IMR-90 (cell line): Measurements from ENCODE around the gene ZBTB24. TPM values are rescaled to one million over a fixed set of nuclear protein-coding genes. Genes with fewer than 3 reads are reported as not detected.

Source experiments
- ATAC-seq: fragments of 200-7000 bp; cut with Tn5 transposase; 2 replicates; pipeline ENCODE4 v1.9.1; 2020; ENCODE audit warnings: low read depth, mild to moderate bottlenecking, moderate library complexity
- BruUV-seq: library from RNA; stranded (reverse); fragments of 400-500 nt; replicated peaks from 2 replicates; lab custom pipeline; 2021; lab: Mats Ljungman, UMichigan
- CTCF ChIA-PET: fragments of 300-600 bp; formaldehyde crosslinking; extraction: SDS; loops from one replicate; lab custom pipeline; 2021; ENCODE audit warnings: antibody characterized with exemption; lab: Yijun Ruan, JAX
- POLR2A ChIA-PET: fragments of 300-600 bp; sonication (Branson Sonifier 250); formaldehyde crosslinking; loops from one replicate; lab custom pipeline; 2022; ENCODE audit warnings: antibody characterized with exemption; ENCODE audit not compliant: unreplicated experiment; lab: Charles Lee
- DNase-seq: peaks from one replicate; pipeline ENCODE4 v3.0.0; 2013
- H2AFZ ChIP-seq: replicated peaks from 2 replicates; pipeline ENCODE3; 2013; ENCODE audit warnings: low read length, mild to moderate bottlenecking; ENCODE audit not compliant: poor library complexity
- H2AK5ac ChIP-seq: 2 replicates; pipeline ENCODE4 v1.6.1; 2013; ENCODE audit warnings: low read depth, low read length, inconsistent platforms
- H2AK9ac ChIP-seq: replicated peaks from 2 replicates; pipeline ENCODE3; 2013; ENCODE audit warnings: mild to moderate bottlenecking, low read depth, low read length, moderate library complexity; ENCODE audit not compliant: poor library complexity
- H2BK120ac ChIP-seq: 2 replicates; pipeline ENCODE4 v1.6.1; 2013; ENCODE audit warnings: low read depth, low read length, inconsistent platforms
- H2BK15ac ChIP-seq: 3 replicates; pipeline ENCODE4 v1.6.1; 2013; ENCODE audit warnings: low read depth, low read length, inconsistent platforms
- H2BK20ac ChIP-seq: 2 replicates; pipeline ENCODE4 v1.6.1; 2013; ENCODE audit warnings: low read depth, mild to moderate bottlenecking, inconsistent platforms, low read length, moderate library complexity
- H2BK5ac ChIP-seq: 2 replicates; pipeline ENCODE4 v1.6.1; 2013; ENCODE audit warnings: mild to moderate bottlenecking, low read depth, low read length, inconsistent platforms; ENCODE audit not compliant: poor library complexity, severe bottlenecking
- H3K14ac ChIP-seq: replicated peaks from 2 replicates; pipeline ENCODE4 v1.6.1; 2013; ENCODE audit warnings: low read depth, low read length, inconsistent platforms
- H3K18ac ChIP-seq: 2 replicates; pipeline ENCODE4 v1.6.1; 2013; ENCODE audit warnings: low read depth, low read length, control low read depth
- H3K23ac ChIP-seq: 2 replicates; pipeline ENCODE4 v1.6.1; 2013; ENCODE audit warnings: low read depth, low read length, inconsistent platforms
- H3K27ac ChIP-seq: 2 replicates; pipeline ENCODE4 v1.5.1; 2013; ENCODE audit warnings: mild to moderate bottlenecking, control low read depth, low read length; ENCODE audit not compliant: insufficient read depth
- H3K27me3 ChIP-seq: 2 replicates; pipeline ENCODE4 v1.6.1; 2013; ENCODE audit warnings: low read length; ENCODE audit not compliant: control insufficient read depth, insufficient read depth
- H3K36me3 ChIP-seq: 2 replicates; pipeline ENCODE4 v1.6.1; 2013; ENCODE audit warnings: low read length, mixed read lengths; ENCODE audit not compliant: control insufficient read depth, insufficient read depth
- H3K4ac ChIP-seq: 2 replicates; pipeline ENCODE4 v1.6.1; 2013; ENCODE audit warnings: low read depth, low read length, inconsistent platforms
- H3K4me1 ChIP-seq: 2 replicates; pipeline ENCODE4 v1.6.1; 2013; ENCODE audit warnings: low read length, mixed read lengths; ENCODE audit not compliant: control insufficient read depth, insufficient read depth
- H3K4me2 ChIP-seq: 2 replicates; pipeline ENCODE4 v1.6.1; 2013; ENCODE audit warnings: low read depth, mild to moderate bottlenecking, control low read depth, low read length, moderate library complexity
- H3K4me3 ChIP-seq: 2 replicates; pipeline ENCODE4 v1.5.1; 2013; ENCODE audit warnings: low read depth, mild to moderate bottlenecking, control low read depth, low read length, moderate library complexity; ENCODE audit not compliant: insufficient read depth
- H3K56ac ChIP-seq: 2 replicates; pipeline ENCODE4 v1.6.1; 2013; ENCODE audit warnings: low read length, inconsistent platforms; ENCODE audit not compliant: insufficient read depth; ENCODE audit errors: extremely low read depth
- H3K79me1 ChIP-seq, 2 experiments: 2 replicates each; pipeline ENCODE4 v1.6.1; 2013; ENCODE audit warnings: low read length in 2 of 2, inconsistent platforms in 1 of 2, low read depth in 1 of 2
- H3K9ac ChIP-seq: 2 replicates; pipeline ENCODE4 v1.6.1; 2013; ENCODE audit warnings: low read depth, low read length, control low read depth
- H3K9me1 ChIP-seq: 2 replicates; pipeline ENCODE4 v1.6.1; 2013; ENCODE audit warnings: low read length, inconsistent platforms; ENCODE audit not compliant: insufficient read depth
- H3K9me3 ChIP-seq: 2 replicates; pipeline ENCODE4 v1.6.1; 2013; ENCODE audit warnings: low read length; ENCODE audit not compliant: control insufficient read depth, insufficient read depth
- H4K20me1 ChIP-seq: 2 replicates; pipeline ENCODE4 v1.6.1; 2013; ENCODE audit warnings: low read length, inconsistent platforms; ENCODE audit not compliant: insufficient read depth
- H4K5ac ChIP-seq: 2 replicates; pipeline ENCODE4 v1.6.1; 2013; ENCODE audit warnings: mild to moderate bottlenecking, low read depth, low read length, control low read depth
- H4K8ac ChIP-seq, 2 experiments: 2 replicates each; pipeline ENCODE4 v1.6.1; 2013; ENCODE audit warnings: low read depth in 2 of 2, low read length in 2 of 2, control low read depth in 1 of 2, inconsistent platforms in 1 of 2
- H4K91ac ChIP-seq: 2 replicates; pipeline ENCODE4 v1.6.1; 2013; ENCODE audit warnings: low read depth, low read length, inconsistent platforms; ENCODE audit not compliant: insufficient read depth
- BHLHE40 ChIP-seq: fragments of 150-350 bp; IDR thresholded peaks from 2 replicates; pipeline ENCODE4 v1.6.1; 2016; ENCODE audit warnings: mild to moderate bottlenecking, low read depth, low read length
- CHD1 ChIP-seq: IDR thresholded peaks from 2 replicates; pipeline ENCODE4 v1.6.1; 2012; ENCODE audit warnings: low read depth, low read length, improper control_type of control experiment
- CTCF ChIP-seq: conservative IDR thresholded peaks from 2 replicates; pipeline ENCODE4 v1.5.1; 2012; ENCODE audit warnings: mild to moderate bottlenecking, low read depth, low read length, improper control_type of control experiment
- ELK1 ChIP-seq: fragments of 150-350 bp; IDR thresholded peaks from 2 replicates; pipeline ENCODE4 v1.6.1; 2016; ENCODE audit warnings: low read depth, mild to moderate bottlenecking, low read length, moderate library complexity, borderline replicate concordance
- FOS ChIP-seq: fragments of 150-350 bp; IDR thresholded peaks from 2 replicates; pipeline ENCODE4 v1.6.1; 2016; ENCODE audit warnings: low read depth, low read length
- MAZ ChIP-seq: IDR thresholded peaks from 2 replicates; pipeline ENCODE4 v1.6.1; 2012; ENCODE audit warnings: low read depth, mild to moderate bottlenecking, low read length, improper control_type of control experiment, moderate library complexity, borderline replicate concordance
- MXI1 ChIP-seq: IDR thresholded peaks from 2 replicates; pipeline ENCODE4 v1.6.1; 2012; ENCODE audit warnings: low read depth, mild to moderate bottlenecking, low read length, moderate library complexity, borderline replicate concordance
- NFE2L2 ChIP-seq: fragments of 150-350 bp; IDR thresholded peaks from 2 replicates; pipeline ENCODE4 v1.6.1; 2016; ENCODE audit warnings: low read depth, mild to moderate bottlenecking, low read length
- RCOR1 ChIP-seq: IDR thresholded peaks from 2 replicates; pipeline ENCODE4 v1.6.1; 2012; ENCODE audit warnings: mild to moderate bottlenecking, low read length, improper control_type of control experiment; ENCODE audit not compliant: insufficient replicate concordance
- RFX5 ChIP-seq: IDR thresholded peaks from 2 replicates; pipeline ENCODE4 v1.8.0; 2012; ENCODE audit warnings: low read depth, mild to moderate bottlenecking, low read length, moderate library complexity
- WGBS, 2 experiments: methylation state at CpG; one replicate each; pipeline versions ENCODE4 v1.1.5 to v1.1.7; 2013; ENCODE audit warnings: missing lambda C conversion rate in 2 of 2; ENCODE audit not compliant: insufficient read length in 1 of 2; ENCODE audit errors: extremely low coverage in 2 of 2; 5-methylcytosine and 5-hydroxymethylcytosine counted together
- dilution Hi-C: fragments of 300-500 bp; cut with HindIII; formaldehyde crosslinking; loops from one replicate; pipeline ENCODE4 v1.14.3; 2018; ENCODE audit warnings: low sequenced_read_pairs; ENCODE audit not compliant: unreplicated experiment
- in situ Hi-C: fragments of 300-500 bp; cut with MboI; formaldehyde crosslinking; loops from 3 replicates; pipeline ENCODE4 v1.14.3; 2019; ENCODE audit warnings: low sequenced_read_pairs, inconsistent platforms, mixed read lengths
- intact Hi-C: fragments of 100-400 bp; cut with micrococcal nuclease; formaldehyde crosslinking; loops from 2 replicates; pipeline ENCODE4 v1.10.0; 2022
- polyA plus RNA-seq, 3 experiments: library from polyadenylated mRNA; depleted of rRNA; stranded (reverse); fragments of >200 nt; gene quantifications; 2 replicates each; pipeline ENCODE4 v1.2.3, GENCODE V29; 2012; ENCODE audit warnings: low replicate concordance in 1 of 3
- total RNA-seq: library from RNA; depleted of rRNA; stranded (reverse); fragments of >200 nt; gene quantifications from 2 replicates; pipeline ENCODE4 v1.2.3, GENCODE V29; 2012
- TF ChIP-seq, protein P1 (sequence below): fragments of 150-350 bp; IDR thresholded peaks from 2 replicates; pipeline ENCODE4 v1.6.1; 2017; ENCODE audit warnings: mild to moderate bottlenecking, antibody characterized with exemption, low read length, low read depth

The ZBTB24 gene
- total and polyA plus RNA-seq, 2 of the 4 experiments (the other 2 are of a cell fraction) = 2.3 to 7.9 TPM

GRCh38 chr6:109474995-109475394, 8.0 kb downstream of the ZBTB24 start:
- DNase-seq (no peak), ATAC-seq (peak; percentile 52; the same call in 1 of the 2 replicates)
- H3K27ac ChIP-seq = no peak overlapping the region
- peaks cover 7% of the 10 kb centered on the region for H3K4me1 ChIP-seq
- no peak overlapping the region for H2BK20ac ChIP-seq
- no peak overlapping the region for H3K56ac ChIP-seq
- H2AK5ac ChIP-seq = no peak overlapping the region
- dilution Hi-C loops (no loop called here), in situ Hi-C loops (no loop called here), intact Hi-C loops (no loop called here)
- peaks cover 41% of the 10 kb centered on the region for H3K36me3 ChIP-seq
- H4K91ac ChIP-seq = no peak overlapping the region
- WGBS, 2 experiments = 86% methylated on average over 2 of the region's 4 CpGs; no CpG with 5 or more reads in 1 of the 2 experiments
- ChIA-PET POLR2A (no interaction called here), CTCF (no interaction called here)
- no peak overlapping the region for H2BK120ac ChIP-seq
- peaks cover 13% of the 10 kb centered on the region for H3K9me1 ChIP-seq
- BruUV-seq = no TSS peak
- no peak overlapping the region for H3K4me2 ChIP-seq
- no peak overlapping the region for H3K4me3 ChIP-seq
- no peak overlapping the region for H2BK5ac ChIP-seq
- H3K9ac ChIP-seq = no peak overlapping the region
- no peak overlapping the region for H2BK15ac ChIP-seq
- H2AK9ac ChIP-seq = no peak overlapping the region
- H3K23ac ChIP-seq = no peak overlapping the region
- H3K9me3 ChIP-seq = no peaks in the 10 kb centered on the region
- peaks cover 7% of the 10 kb centered on the region; the same call in 1 of the 2 replicates for H4K20me1 ChIP-seq
- no peak overlapping the region for H3K4ac ChIP-seq
- TF ChIP-seq CHD1 (no peak), MXI1 (no peak), RCOR1 (no peak), BHLHE40 (no peak), CTCF (no peak), ELK1 (no peak), NFE2L2 (no peak), FOS (no peak), MAZ (no peak), RFX5 (no peak)
- TF ChIP-seq, protein P1, sequence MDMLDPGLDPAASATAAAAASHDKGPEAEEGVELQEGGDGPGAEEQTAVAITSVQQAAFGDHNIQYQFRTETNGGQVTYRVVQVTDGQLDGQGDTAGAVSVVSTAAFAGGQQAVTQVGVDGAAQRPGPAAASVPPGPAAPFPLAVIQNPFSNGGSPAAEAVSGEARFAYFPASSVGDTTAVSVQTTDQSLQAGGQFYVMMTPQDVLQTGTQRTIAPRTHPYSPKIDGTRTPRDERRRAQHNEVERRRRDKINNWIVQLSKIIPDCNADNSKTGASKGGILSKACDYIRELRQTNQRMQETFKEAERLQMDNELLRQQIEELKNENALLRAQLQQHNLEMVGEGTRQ = no peak
- H2AFZ ChIP-seq = no peak overlapping the region
- H4K8ac ChIP-seq = no peak overlapping the region
- no peak overlapping the region for H4K5ac ChIP-seq
- peaks cover 38 to 49% of the 10 kb centered on the region in 2 experiments for H3K79me1 ChIP-seq
- no peak overlapping the region for H3K14ac ChIP-seq
- H3K27me3 ChIP-seq = no peaks in the 10 kb centered on the region
- H3K18ac ChIP-seq = no peak overlapping the region
